ENCODE data around the gene HIVEP2. TPM values are rescaled to one million over a fixed set of nuclear protein-coding genes. Genes with fewer than 3 reads are reported as not detected.

The HIVEP2 gene
- total RNA-seq, 3 donors from 2014 or later (not counting 1 experiment from before 2014, with no cell fraction given), result 14.6 to 21.6 (median 18.7) TPM

DNA sequence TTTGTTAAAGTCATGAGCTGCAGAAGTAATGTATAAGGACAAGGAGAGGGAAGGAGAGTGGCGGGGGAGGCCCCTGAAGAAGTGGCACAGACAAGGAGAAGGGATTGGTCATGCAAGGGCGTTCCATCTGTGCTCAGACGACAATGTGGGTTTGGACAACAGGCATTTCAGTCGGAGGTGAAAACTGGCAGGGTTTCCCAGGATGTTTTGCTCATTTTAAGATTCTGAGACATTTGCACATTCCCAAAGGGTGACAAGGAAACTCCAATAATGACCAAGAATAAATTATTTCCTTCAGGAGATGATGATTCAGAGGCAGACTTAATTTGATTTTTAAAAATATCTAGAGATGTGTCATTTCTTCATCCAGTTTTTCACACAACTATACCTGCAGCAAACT, 181.8 kb downstream of the HIVEP2 start:
- no peak for DNase-seq
- 97% methylated on average over 4 of the region's 4 CpGs for WGBS (ENCODE audit: insufficient coverage)
- Mint-ChIP-seq H3K9me3 (no peaks in the 10 kb centered on the region), H3K27ac (no peak overlapping the region), H3K36me3 (peaks cover 33% of the 10 kb centered on the region), H3K4me1 (peaks cover 0 to 5% of the 10 kb centered on the region in 2 donors), H3K27me3 (ENCODE audit: low read depth in 2 of 2) (no peaks in the 10 kb centered on the region), H3K4me3 (no peak overlapping the region)
- no peak for TF ChIP-seq CTCF (IDR thresholded peaks at IDR 0.05)
- no peak for ATAC-seq
- H3K4me3 ChIP-seq (ENCODE audit: low read length), result no peak overlapping the region
- H3K36me3 ChIP-seq (ENCODE audit: control insufficient read depth, insufficient read depth, low read length), result peaks cover 70% of the 10 kb centered on the region
- intact Hi-C loops (cut with micrococcal nuclease), result no loop called here
- H3K27me3 ChIP-seq (ENCODE audit: control insufficient read depth, insufficient read depth, low read length), result no peaks in the 10 kb centered on the region
- no peak overlapping the region for H3K27ac ChIP-seq (ENCODE audit: low read length)
- H3K9me3 ChIP-seq (ENCODE audit: control insufficient read depth, insufficient read depth, low read length), result no peaks in the 10 kb centered on the region
- no peaks in the 10 kb centered on the region for H3K4me1 ChIP-seq (ENCODE audit: control insufficient read depth, insufficient read depth, low read length)

GRCh38 chr6:142761756-142762155, 183.2 kb downstream of the HIVEP2 start:
- Histone ChIP-seq H3K4me1 (ENCODE audit: control insufficient read depth, insufficient read depth, low read length) (no peaks in the 10 kb centered on the region), H3K9me3 (ENCODE audit: control insufficient read depth, insufficient read depth, low read length) (no peaks in the 10 kb centered on the region), H3K36me3 (ENCODE audit: control insufficient read depth, insufficient read depth, low read length) (peaks cover 70% of the 10 kb centered on the region), H3K27me3 (ENCODE audit: control insufficient read depth, insufficient read depth, low read length) (no peaks in the 10 kb centered on the region), H3K27ac (ENCODE audit: low read length) (no peak overlapping the region), H3K4me3 (ENCODE audit: low read length) (no peak overlapping the region)
- Mint-ChIP-seq H3K36me3 (peaks cover 25% of the 10 kb centered on the region), H3K4me1 (peaks cover 0 to 5% of the 10 kb centered on the region in 2 donors), H3K27me3 (ENCODE audit: low read depth in 2 of 2) (no peaks in the 10 kb centered on the region), H3K27ac (no peak overlapping the region), H3K4me3 (no peak overlapping the region), H3K9me3 (no peaks in the 10 kb centered on the region)
- 81% methylated on average over 1 of the region's 1 CpG for WGBS (ENCODE audit: insufficient coverage)
- intact Hi-C loops (cut with micrococcal nuclease), result no loop called here
- no peak for DNase-seq
- no peak for ATAC-seq
- TF ChIP-seq CTCF (IDR thresholded peaks at IDR 0.05), result no peak

GRCh38 chr6:142760152-142760551, 184.8 kb downstream of the HIVEP2 start:
- no peaks in the 10 kb centered on the region for H3K9me3 ChIP-seq (ENCODE audit: control insufficient read depth, insufficient read depth, low read length)
- no peak overlapping the region for H3K27ac Mint-ChIP-seq
- TF ChIP-seq CTCF (IDR thresholded peaks at IDR 0.05), result no peak
- H3K4me3 Mint-ChIP-seq, result no peak overlapping the region
- H3K4me1 Mint-ChIP-seq, result peaks cover 0 to 5% of the 10 kb centered on the region in 2 donors
- no peaks in the 10 kb centered on the region for H3K9me3 Mint-ChIP-seq
- H3K27ac ChIP-seq (ENCODE audit: low read length), result no peak overlapping the region
- peaks cover 25% of the 10 kb centered on the region for H3K36me3 Mint-ChIP-seq
- ATAC-seq (no peak), DNase-seq (no peak)
- intact Hi-C loops (cut with micrococcal nuclease), result no loop called here
- H3K4me1 ChIP-seq (ENCODE audit: control insufficient read depth, insufficient read depth, low read length), result no peaks in the 10 kb centered on the region
- peaks cover 67% of the 10 kb centered on the region for H3K36me3 ChIP-seq (ENCODE audit: control insufficient read depth, insufficient read depth, low read length)
- H3K27me3 ChIP-seq (ENCODE audit: control insufficient read depth, insufficient read depth, low read length), result no peaks in the 10 kb centered on the region
- H3K27me3 Mint-ChIP-seq (ENCODE audit: low read depth in 2 of 2), result no peaks in the 10 kb centered on the region
- 98% methylated on average over 7 of the region's 7 CpGs for WGBS (ENCODE audit: insufficient coverage)
- no peak overlapping the region for H3K4me3 ChIP-seq (ENCODE audit: low read length)

DNA sequence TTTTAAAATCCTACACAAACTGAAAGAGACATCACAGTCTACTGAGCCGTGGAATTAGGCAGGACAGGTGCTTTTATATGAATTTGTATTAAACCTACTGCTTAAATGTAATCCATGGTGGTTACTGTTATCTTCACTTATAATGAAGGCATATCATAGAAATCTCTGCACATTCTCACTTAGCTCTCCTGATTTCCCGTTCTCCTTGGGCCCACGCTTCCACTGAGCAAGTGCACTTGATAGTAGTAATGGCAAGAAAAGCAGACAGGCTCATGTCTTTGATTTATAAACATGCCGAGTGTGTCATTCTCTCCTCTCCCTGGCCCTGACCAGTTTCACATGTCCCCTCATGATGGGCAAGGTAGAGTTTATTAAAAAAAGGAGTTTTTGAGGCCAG, 186.3 kb downstream of the HIVEP2 start:
- Mint-ChIP-seq H3K27me3 (ENCODE audit: low read depth in 2 of 2) (no peaks in the 10 kb centered on the region), H3K4me1 (peaks cover 0 to 5% of the 10 kb centered on the region in 2 donors), H3K27ac (no peak overlapping the region), H3K4me3 (no peak overlapping the region), H3K36me3 (peaks cover 25% of the 10 kb centered on the region), H3K9me3 (no peaks in the 10 kb centered on the region)
- peaks cover 65% of the 10 kb centered on the region for H3K36me3 ChIP-seq (ENCODE audit: control insufficient read depth, insufficient read depth, low read length)
- H3K9me3 ChIP-seq (ENCODE audit: control insufficient read depth, insufficient read depth, low read length), result no peaks in the 10 kb centered on the region
- intact Hi-C loops (cut with micrococcal nuclease), result no loop called here
- H3K27me3 ChIP-seq (ENCODE audit: control insufficient read depth, insufficient read depth, low read length), result no peaks in the 10 kb centered on the region
- H3K27ac ChIP-seq (ENCODE audit: low read length), result no peak overlapping the region
- DNase-seq, result no peak
- 92% methylated on average over 2 of the region's 4 CpGs for WGBS (ENCODE audit: insufficient coverage)
- H3K4me3 ChIP-seq (ENCODE audit: low read length), result no peak overlapping the region
- no peaks in the 10 kb centered on the region for H3K4me1 ChIP-seq (ENCODE audit: control insufficient read depth, insufficient read depth, low read length)
- TF ChIP-seq CTCF (IDR thresholded peaks at IDR 0.05), result no peak
- ATAC-seq, result no peak

All from natural killer cell (primary cell).